ENCODE measurements around the gene SDSL.
A peak's percentile ranks its signal among the peaks of the same experiment; 100 is the strongest.

Gene SDSL

GRCh38 chr12:113396828-113397496, 25.2 kb upstream of the SDSL start:
- no peak for DNase-seq (ENCODE audit: low spot score)

GRCh38 chr12:113397497-113398197, 24.5 kb upstream of the SDSL start:
- DNase-seq (ENCODE audit: low spot score), result no peak

- no peak for DNase-seq (ENCODE audit: low spot score)
These were observed 23.6 kb upstream of the SDSL start for GRCh38 chr12:113398346-113399290.

- DNase-seq (ENCODE audit: low spot score), result no peak
These were observed 22.7 kb upstream of the SDSL start for GRCh38 chr12:113399490-113399889.

GRCh38 chr12:113400362-113400761, 21.8 kb upstream of the SDSL start:
- no peak for DNase-seq (ENCODE audit: low spot score)

GRCh38 chr12:113401066-113402000, 20.8 kb upstream of the SDSL start:
- DNase-seq (ENCODE audit: low spot score), result no peak

- no peak for DNase-seq (ENCODE audit: low spot score)
These were observed 19.5 kb upstream of the SDSL start for GRCh38 chr12:113402586-113403260.

- no peak for DNase-seq (ENCODE audit: low spot score)
These were observed 18.5 kb upstream of the SDSL start, which contains the start of gene SDS for GRCh38 chr12:113403435-113404415. SDS (minus strand) TSS chr12:113403887; CDS start chr12:113399708, 4,179 bp downstream.

- no peak for DNase-seq (ENCODE audit: low spot score)
These were observed 16.5 kb upstream of the SDSL start for GRCh38 chr12:113405694-113406093.

GRCh38 chr12:113407931-113408600, 14.1 kb upstream of the SDSL start:
- DNase-seq (ENCODE audit: low spot score), result no peak

- DNase-seq (ENCODE audit: low spot score), result no peak
These were observed 13.4 kb upstream of the SDSL start for GRCh38 chr12:113408756-113409298.

GRCh38 chr12:113409462-113410124, 12.6 kb upstream of the SDSL start:
- DNase-seq (ENCODE audit: low spot score), result no peak

- peak; percentile 48 for DNase-seq (ENCODE audit: low spot score)
These were observed 8.7 kb upstream of the SDSL start for GRCh38 chr12:113413488-113413939.

GRCh38 chr12:113414519-113415038, 7.6 kb upstream of the SDSL start:
- no peak for DNase-seq (ENCODE audit: low spot score)

- DNase-seq (ENCODE audit: low spot score), result no peak
These were observed 6.0 kb upstream of the SDSL start for GRCh38 chr12:113416091-113416754.

- no peak for DNase-seq (ENCODE audit: low spot score)
These were observed 3.8 kb upstream of the SDSL start for GRCh38 chr12:113418213-113418879.

Data from COLO829 (cell line).